Naive thymus-derived CD4-positive, alpha-beta T cell (primary cell): ENCODE results near the gene ENTR1. TPM values are rescaled to one million over a fixed set of nuclear protein-coding genes. Genes with fewer than 3 reads are reported as not detected.
A peak's percentile ranks its signal among the peaks of the same experiment; 100 is the strongest.
"Not testable (repeated sequence)": the region's sequence is repeated elsewhere in the genome, so short reads cannot be mapped to it uniquely, and the experiment has no call there.

ENCODE experiments used
- ATAC-seq: fragments of 150-1000 bp; cut with Tn5 transposase; 2 replicates; pipeline ENCODE4 v1.10.0; 2021; ENCODE audit warnings: mild to moderate bottlenecking, moderate library complexity
- CTCF ChIA-PET: fragments of 350-600 bp; sonication (Branson Sonifier 250); formaldehyde crosslinking; loops from one replicate; lab custom pipeline; 2021; ENCODE audit warnings: antibody characterized with exemption; lab: Charles Lee
- POLR2A ChIA-PET: fragments of 350-600 bp; sonication (Branson Sonifier 250); formaldehyde crosslinking; loops from one replicate; lab custom pipeline; 2021; ENCODE audit warnings: antibody characterized with exemption, inconsistent platforms; lab: Charles Lee
- DNase-seq, 9 donors: peaks; one replicate each; pipeline versions ENCODE4 v3.0.0 to v3.0.0-alpha.2; 2020 to 2022; ENCODE audit warnings: mixed read lengths in 1 of 9
- H3K27ac ChIP-seq: one replicate; pipeline ENCODE4 v1.7.0; 2013; ENCODE audit warnings: mild to moderate bottlenecking, low read depth, low read length, moderate library complexity
- H3K27me3 ChIP-seq, 2 donors: one replicate each; pipeline ENCODE4 v1.7.0; 2013; ENCODE audit warnings: low read length in 2 of 2, mild to moderate bottlenecking in 2 of 2, moderate library complexity in 2 of 2; ENCODE audit not compliant: control insufficient read depth in 2 of 2, insufficient read depth in 2 of 2
- H3K36me3 ChIP-seq, 3 experiments: 1 replicate in 2 of 3; 2 replicates in 1 of 3; pipeline ENCODE4 v1.7.0; 2013; ENCODE audit warnings: low read length in 3 of 3, mild to moderate bottlenecking in 3 of 3, moderate library complexity in 1 of 3; ENCODE audit not compliant: insufficient read depth in 3 of 3, control insufficient read depth in 2 of 3
- H3K4me1 ChIP-seq, 2 donors: one replicate each; pipeline ENCODE4 v1.7.0; 2013; ENCODE audit warnings: low read length in 2 of 2, mild to moderate bottlenecking in 2 of 2, moderate library complexity in 1 of 2; ENCODE audit not compliant: control insufficient read depth in 2 of 2, insufficient read depth in 2 of 2
- H3K4me3 ChIP-seq: 2 replicates; pipeline ENCODE4 v1.7.0; 2013; ENCODE audit warnings: mild to moderate bottlenecking, low read length
- H3K9me3 ChIP-seq, 3 experiments: 1 replicate in 2 of 3; 2 replicates in 1 of 3; pipeline ENCODE4 v1.7.0; 2013; ENCODE audit warnings: low read length in 3 of 3; ENCODE audit not compliant: control insufficient read depth in 2 of 3
- H3K27ac Mint-ChIP-seq, 9 donors: one replicate each; pipeline ENCODE4 v1.8.0; 2020 to 2022; ENCODE audit warnings: mixed read lengths in 9 of 9, mild to moderate bottlenecking in 8 of 9, moderate library complexity in 5 of 9, inconsistent platforms in 2 of 9
- H3K27me3 Mint-ChIP-seq, 5 donors: one replicate each; pipeline ENCODE4 v1.8.0; 2021 to 2022; ENCODE audit warnings: mixed read lengths in 5 of 5, mild to moderate bottlenecking in 1 of 5
- H3K36me3 Mint-ChIP-seq, 5 donors: one replicate each; pipeline ENCODE4 v1.8.0; 2020 to 2022; ENCODE audit warnings: mixed read lengths in 5 of 5, mild to moderate bottlenecking in 3 of 5, inconsistent platforms in 1 of 5
- H3K4me1 Mint-ChIP-seq, 7 donors: one replicate each; pipeline ENCODE4 v1.8.0; 2020 to 2022; ENCODE audit warnings: mixed read lengths in 7 of 7, mild to moderate bottlenecking in 3 of 7, inconsistent platforms in 1 of 7
- H3K4me3 Mint-ChIP-seq, 10 donors: one replicate each; pipeline ENCODE4 v1.8.0; 2020 to 2022; ENCODE audit warnings: mild to moderate bottlenecking in 10 of 10, mixed read lengths in 10 of 10, moderate library complexity in 6 of 10, inconsistent platforms in 2 of 10
- H3K9me3 Mint-ChIP-seq, 11 donors: one replicate each; pipeline ENCODE4 v1.8.0; 2020 to 2022; ENCODE audit warnings: mixed read lengths in 11 of 11, mild to moderate bottlenecking in 4 of 11, inconsistent platforms in 1 of 11, moderate library complexity in 1 of 11
- intact Hi-C, 2 donors: fragments of 100-400 bp; cut with micrococcal nuclease; formaldehyde crosslinking; loops; one replicate each; pipeline ENCODE4 v1.15.1; 2023
- polyA plus RNA-seq, 2 donors: library from polyadenylated mRNA; unstranded; fragments of 300-500 nt; fragmentation: Illumina TruSeq; gene quantifications; one replicate each; pipeline ENCODE4 v1.2.3, GENCODE V29; 2021
- total RNA-seq, 6 experiments: library from RNA in 5 of 6; stranded (reverse) in 5 of 6; gene quantifications; 1 replicate in 5 of 6; 2 replicates in 1 of 6; pipeline ENCODE4 v1.2.3 and lab custom pipeline; 2021 to 2026

The ENTR1 gene
- total and polyA plus RNA-seq, 7 experiments from 2014 or later = 9.2 to 89.0 (median 65.9) TPM

- Histone ChIP-seq H3K27me3 (no peaks in the 10 kb centered on the region), H3K36me3 (peaks cover 0 to 41% (median 4%) of the 10 kb centered on the region in 3 experiments), H3K4me3 (no peak overlapping the region), H3K9me3 (no peaks in the 10 kb centered on the region), H3K4me1 (no peaks in the 10 kb centered on the region), H3K27ac (no peak overlapping the region)
- H3K27ac Mint-ChIP-seq = peak overlapping the region in 1 of 9 donors; percentile 19
- POLR2A ChIA-PET = interaction anchor here (0.5 to 0.7 kb wide), 2 partner anchors 10 to 51 kb away, joined by 3 read pairs; partner anchors contain the start of gene INPP5E
- CTCF ChIA-PET = no interaction called here
- H3K4me3 Mint-ChIP-seq = no peak overlapping the region
- H3K36me3 Mint-ChIP-seq = peaks cover 0 to 2% (median 0%) of the 10 kb centered on the region in 5 donors
- no peaks in the 10 kb centered on the region for H3K9me3 Mint-ChIP-seq
- intact Hi-C loops = no loop called here
- ATAC-seq (no peak), DNase-seq (no peak)
- no peaks in the 10 kb centered on the region for H3K4me1 Mint-ChIP-seq
- no peaks in the 10 kb centered on the region for H3K27me3 Mint-ChIP-seq
Measured at GRCh38 chr9:136429683-136430491, 19.5 kb upstream of the ENTR1 start.

GRCh38 chr9:136429075-136429628 lies 18.7 kb upstream of the ENTR1 start:
- Histone ChIP-seq H3K27ac (no peak overlapping the region), H3K4me1 (no peaks in the 10 kb centered on the region), H3K4me3 (no peak overlapping the region), H3K9me3 (no peaks in the 10 kb centered on the region), H3K27me3 (no peaks in the 10 kb centered on the region), H3K36me3 (peaks cover 0 to 48% (median 4%) of the 10 kb centered on the region in 3 experiments)
- H3K9me3 Mint-ChIP-seq = no peaks in the 10 kb centered on the region
- H3K27ac Mint-ChIP-seq = no peak overlapping the region
- POLR2A ChIA-PET = interaction anchor here (0.7 kb wide), 1 partner anchor 11 kb away, joined by 3 read pairs; the partner anchor contains the start of gene INPP5E
- H3K36me3 Mint-ChIP-seq = peaks cover 0 to 2% (median 0%) of the 10 kb centered on the region in 5 donors
- H3K27me3 Mint-ChIP-seq = no peaks in the 10 kb centered on the region
- no peak overlapping the region for H3K4me3 Mint-ChIP-seq
- DNase-seq (no peak), ATAC-seq (no peak)
- intact Hi-C loops = no loop called here
- CTCF ChIA-PET = no interaction called here
- peaks cover 0 to 2% (median 0%) of the 10 kb centered on the region in 7 donors for H3K4me1 Mint-ChIP-seq

GRCh38 chr9:136426787-136427186 lies 16.4 kb upstream of the ENTR1 start:
- Mint-ChIP-seq H3K4me1 (peaks cover 0 to 2% (median 0%) of the 10 kb centered on the region in 7 donors), H3K27ac (peak overlapping the region in 2 of 9 donors; percentile 43 to 65), H3K4me3 (no peak overlapping the region), H3K9me3 (no peaks in the 10 kb centered on the region), H3K36me3 (peaks cover 0 to 4% (median 2%) of the 10 kb centered on the region in 5 donors), H3K27me3 (no peaks in the 10 kb centered on the region)
- POLR2A ChIA-PET = no interaction called here
- H3K36me3 ChIP-seq = peaks cover 0 to 53% (median 12%) of the 10 kb centered on the region in 3 experiments
- H3K27me3 ChIP-seq = no peaks in the 10 kb centered on the region
- ATAC-seq (no peak), DNase-seq (no peak)
- H3K4me1 ChIP-seq = no peaks in the 10 kb centered on the region
- intact Hi-C loops = no loop called here
- H3K9me3 ChIP-seq = no peaks in the 10 kb centered on the region
- CTCF ChIA-PET = no interaction called here
- H3K27ac ChIP-seq = no peak overlapping the region
- H3K4me3 ChIP-seq = no peak overlapping the region

GRCh38 chr9:136425367-136425766 lies 15.0 kb upstream of the ENTR1 start:
- H3K4me1 ChIP-seq, POLR2A ChIA-PET, H3K9me3 Mint-ChIP-seq, CTCF ChIA-PET, H3K27ac ChIP-seq, ATAC-seq, H3K36me3 Mint-ChIP-seq, DNase-seq, H3K4me3 ChIP-seq, H3K27me3 Mint-ChIP-seq, intact Hi-C loops, H3K9me3 ChIP-seq, H3K4me3 Mint-ChIP-seq, H3K27me3 ChIP-seq, H3K4me1 Mint-ChIP-seq: not testable (repeated sequence)
- H3K36me3 ChIP-seq = peaks cover 0 to 61% (median 12%) of the 10 kb centered on the region in 3 experiments
- H3K27ac Mint-ChIP-seq = peak overlapping the region in 3 of 9 donors; percentile 28 to 71 (median 42)

GRCh38 chr9:136424750-136425362 lies 14.4 kb upstream of the ENTR1 start:
- ChIA-PET POLR2A (interaction anchor here (1.3 kb wide), 1 partner anchor 14 kb away, joined by 5 read pairs; no protein-coding TSS in a partner anchor), CTCF (no interaction called here)
- H3K4me1 Mint-ChIP-seq = peaks cover 0 to 2% (median 0%) of the 10 kb centered on the region in 7 donors
- peak overlapping the region in 1 of 9 donors; percentile 42 for H3K27ac Mint-ChIP-seq
- H3K27me3 Mint-ChIP-seq = no peaks in the 10 kb centered on the region
- no peaks in the 10 kb centered on the region for H3K4me1 ChIP-seq
- no peaks in the 10 kb centered on the region for H3K27me3 ChIP-seq
- no peak overlapping the region for H3K4me3 Mint-ChIP-seq
- H3K9me3 ChIP-seq = no peaks in the 10 kb centered on the region
- peaks cover 0 to 4% (median 2%) of the 10 kb centered on the region in 5 donors for H3K36me3 Mint-ChIP-seq
- DNase-seq = no peak
- intact Hi-C loops = no loop called here
- H3K4me3 ChIP-seq = no peak overlapping the region
- no peak overlapping the region for H3K27ac ChIP-seq
- no peak for ATAC-seq
- H3K36me3 ChIP-seq = peaks cover 0 to 60% (median 12%) of the 10 kb centered on the region in 3 experiments
- no peaks in the 10 kb centered on the region for H3K9me3 Mint-ChIP-seq

GRCh38 chr9:136423432-136424146 lies 13.2 kb upstream of the ENTR1 start:
- Mint-ChIP-seq H3K27me3 (no peaks in the 10 kb centered on the region), H3K36me3 (peaks cover 0 to 7% (median 2%) of the 10 kb centered on the region in 5 donors), H3K27ac (no peak overlapping the region), H3K4me1 (peaks cover 0 to 2% (median 0%) of the 10 kb centered on the region in 7 donors), H3K9me3 (no peaks in the 10 kb centered on the region), H3K4me3 (no peak overlapping the region)
- H3K36me3 ChIP-seq = peaks cover 0 to 61% (median 12%) of the 10 kb centered on the region in 3 experiments
- H3K27me3 ChIP-seq = no peaks in the 10 kb centered on the region
- H3K27ac ChIP-seq = no peak overlapping the region
- CTCF ChIA-PET = interaction anchor here (0.6 kb wide), 1 partner anchor 304 kb away, joined by 3 read pairs; no protein-coding TSS in a partner anchor
- H3K4me3 ChIP-seq = no peak overlapping the region
- DNase-seq (no peak), ATAC-seq (no peak)
- no peaks in the 10 kb centered on the region for H3K9me3 ChIP-seq
- POLR2A ChIA-PET = interaction anchor here (1.3 kb wide), 1 partner anchor 12 kb away, joined by 5 read pairs; no protein-coding TSS in a partner anchor
- H3K4me1 ChIP-seq = no peaks in the 10 kb centered on the region
- intact Hi-C loops = no loop called here
